ENCODE measurements around the gene CTIF.
A peak's percentile ranks its signal among the peaks of the same experiment; 100 is the strongest.

The CTIF gene

DNA sequence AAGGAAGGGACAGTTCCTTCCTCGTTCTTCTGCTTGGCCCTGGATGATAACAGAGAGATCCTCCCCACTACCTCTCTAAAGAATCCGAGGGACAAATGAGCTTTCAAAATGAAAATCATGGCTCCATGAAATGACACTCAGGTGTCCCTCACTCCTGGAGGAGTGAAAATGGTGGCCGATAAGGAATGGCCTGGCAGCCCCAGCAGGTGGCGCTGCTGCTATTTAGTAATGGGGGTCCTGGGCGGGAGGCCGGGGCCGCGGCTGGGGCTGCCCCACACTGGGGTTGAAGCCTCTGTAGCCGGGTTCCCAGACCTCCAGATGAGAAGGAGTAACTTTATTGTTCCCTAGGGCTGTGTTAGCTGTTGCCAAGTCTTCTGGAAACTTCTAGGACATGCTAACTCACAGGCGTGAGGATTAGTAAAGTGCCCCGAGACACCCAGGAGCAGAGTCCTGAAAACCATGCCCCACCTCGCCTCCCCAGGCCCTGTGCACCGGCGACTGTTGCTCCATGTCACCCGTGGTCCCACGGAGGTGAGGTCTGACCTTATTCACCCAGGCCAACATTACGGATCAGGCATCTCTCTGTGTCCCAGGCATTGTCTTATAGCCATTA, 138.0 kb downstream of the CTIF start:
- Histone ChIP-seq H3K4me1 (peaks cover 3% of the 10 kb centered on the region; the same call in 1 of the 2 replicates), H3K9me3 (no peaks in the 10 kb centered on the region), H3K36me3 (no peaks in the 10 kb centered on the region), H3K4me3 (ENCODE audit: low read depth, low read length) (no peak overlapping the region), H3K27me3 (no peaks in the 10 kb centered on the region)
- TF ChIP-seq, protein P1, sequence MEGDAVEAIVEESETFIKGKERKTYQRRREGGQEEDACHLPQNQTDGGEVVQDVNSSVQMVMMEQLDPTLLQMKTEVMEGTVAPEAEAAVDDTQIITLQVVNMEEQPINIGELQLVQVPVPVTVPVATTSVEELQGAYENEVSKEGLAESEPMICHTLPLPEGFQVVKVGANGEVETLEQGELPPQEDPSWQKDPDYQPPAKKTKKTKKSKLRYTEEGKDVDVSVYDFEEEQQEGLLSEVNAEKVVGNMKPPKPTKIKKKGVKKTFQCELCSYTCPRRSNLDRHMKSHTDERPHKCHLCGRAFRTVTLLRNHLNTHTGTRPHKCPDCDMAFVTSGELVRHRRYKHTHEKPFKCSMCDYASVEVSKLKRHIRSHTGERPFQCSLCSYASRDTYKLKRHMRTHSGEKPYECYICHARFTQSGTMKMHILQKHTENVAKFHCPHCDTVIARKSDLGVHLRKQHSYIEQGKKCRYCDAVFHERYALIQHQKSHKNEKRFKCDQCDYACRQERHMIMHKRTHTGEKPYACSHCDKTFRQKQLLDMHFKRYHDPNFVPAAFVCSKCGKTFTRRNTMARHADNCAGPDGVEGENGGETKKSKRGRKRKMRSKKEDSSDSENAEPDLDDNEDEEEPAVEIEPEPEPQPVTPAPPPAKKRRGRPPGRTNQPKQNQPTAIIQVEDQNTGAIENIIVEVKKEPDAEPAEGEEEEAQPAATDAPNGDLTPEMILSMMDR (IDR thresholded peaks at IDR 0.05; ENCODE audit: low read depth, low read length): peak; percentile 65
- peak; percentile 79 for DNase-seq

DNA sequence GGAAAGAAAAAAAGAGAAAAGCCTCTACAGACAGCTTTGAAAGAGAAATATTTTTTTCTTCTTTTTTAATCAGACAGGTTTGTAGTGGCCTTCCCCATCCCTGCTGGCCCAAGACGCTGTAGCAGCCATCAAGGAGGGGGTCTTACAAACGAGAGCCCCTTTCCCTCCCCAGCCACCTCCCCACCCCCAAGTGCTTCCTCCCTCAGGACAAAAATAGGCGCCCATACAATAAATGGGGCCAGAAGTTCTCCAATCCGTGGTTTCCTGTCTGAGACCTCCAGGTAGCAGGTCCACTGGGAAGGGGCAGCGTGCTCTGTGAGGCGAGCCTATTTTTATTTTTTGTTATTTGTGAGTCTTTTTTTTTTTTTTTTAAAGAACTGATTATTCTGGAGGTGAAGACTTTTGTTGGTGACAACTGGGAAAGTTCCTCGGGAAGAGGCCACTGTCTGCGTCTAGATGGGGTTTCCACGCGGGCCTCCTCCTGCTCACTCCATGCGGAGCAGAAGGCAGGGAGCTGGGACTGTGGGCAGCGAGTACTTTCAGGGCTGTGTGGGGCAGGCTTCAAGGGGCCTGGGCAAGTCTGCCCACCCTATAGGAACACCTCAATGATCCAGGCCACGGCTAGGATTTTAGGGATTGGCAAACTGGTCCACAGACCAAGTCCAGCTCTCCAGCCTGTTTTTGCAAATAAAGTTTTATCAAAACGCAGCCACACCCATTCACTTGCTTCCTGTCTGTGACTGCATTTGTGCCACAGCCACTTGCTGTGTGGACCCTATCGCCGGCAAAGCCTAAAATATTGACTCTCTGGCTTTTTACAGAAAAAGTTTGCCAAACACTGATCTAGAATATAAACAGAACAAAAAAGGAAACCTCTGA, 139.6 kb downstream of the CTIF start:
- TF ChIP-seq, protein P1 (IDR thresholded peaks at IDR 0.05; ENCODE audit: low read depth, low read length): no peak
- H3K4me1 ChIP-seq: peaks cover 3% of the 10 kb centered on the region; the same call in 1 of the 2 replicates
- no peaks in the 10 kb centered on the region for H3K36me3 ChIP-seq
- no peaks in the 10 kb centered on the region for H3K27me3 ChIP-seq
- H3K9me3 ChIP-seq: no peaks in the 10 kb centered on the region
- H3K4me3 ChIP-seq (ENCODE audit: low read depth, low read length): no peak overlapping the region
- DNase-seq: no peak

DNA sequence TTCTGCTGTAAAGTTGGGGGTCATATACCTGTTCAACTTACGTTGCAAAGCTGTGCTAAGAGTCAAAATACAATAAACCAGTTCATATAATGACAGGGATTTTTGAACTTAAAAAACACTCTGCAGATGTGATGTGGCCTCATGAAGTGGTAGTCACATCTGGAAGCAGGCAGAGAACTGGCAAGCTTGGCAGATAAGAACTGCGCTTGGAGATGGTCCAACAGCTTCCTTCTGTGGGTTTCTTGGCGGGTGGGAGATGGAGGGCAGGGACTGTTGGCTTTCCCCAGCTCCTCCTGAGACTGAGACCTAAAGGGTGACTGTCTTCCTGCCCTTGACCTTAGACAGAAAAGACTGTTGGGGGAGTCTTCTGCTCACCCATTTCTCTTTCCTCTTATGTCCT, 140.4 kb downstream of the CTIF start:
- no peak overlapping the region for H3K4me3 ChIP-seq (ENCODE audit: low read depth, low read length)
- H3K36me3 ChIP-seq: no peaks in the 10 kb centered on the region
- TF ChIP-seq, protein P1 (IDR thresholded peaks at IDR 0.05; ENCODE audit: low read depth, low read length): no peak
- H3K9me3 ChIP-seq: no peaks in the 10 kb centered on the region
- H3K27me3 ChIP-seq: no peaks in the 10 kb centered on the region
- peaks cover 3% of the 10 kb centered on the region; the same call in 1 of the 2 replicates for H3K4me1 ChIP-seq
- DNase-seq: no peak

DNA sequence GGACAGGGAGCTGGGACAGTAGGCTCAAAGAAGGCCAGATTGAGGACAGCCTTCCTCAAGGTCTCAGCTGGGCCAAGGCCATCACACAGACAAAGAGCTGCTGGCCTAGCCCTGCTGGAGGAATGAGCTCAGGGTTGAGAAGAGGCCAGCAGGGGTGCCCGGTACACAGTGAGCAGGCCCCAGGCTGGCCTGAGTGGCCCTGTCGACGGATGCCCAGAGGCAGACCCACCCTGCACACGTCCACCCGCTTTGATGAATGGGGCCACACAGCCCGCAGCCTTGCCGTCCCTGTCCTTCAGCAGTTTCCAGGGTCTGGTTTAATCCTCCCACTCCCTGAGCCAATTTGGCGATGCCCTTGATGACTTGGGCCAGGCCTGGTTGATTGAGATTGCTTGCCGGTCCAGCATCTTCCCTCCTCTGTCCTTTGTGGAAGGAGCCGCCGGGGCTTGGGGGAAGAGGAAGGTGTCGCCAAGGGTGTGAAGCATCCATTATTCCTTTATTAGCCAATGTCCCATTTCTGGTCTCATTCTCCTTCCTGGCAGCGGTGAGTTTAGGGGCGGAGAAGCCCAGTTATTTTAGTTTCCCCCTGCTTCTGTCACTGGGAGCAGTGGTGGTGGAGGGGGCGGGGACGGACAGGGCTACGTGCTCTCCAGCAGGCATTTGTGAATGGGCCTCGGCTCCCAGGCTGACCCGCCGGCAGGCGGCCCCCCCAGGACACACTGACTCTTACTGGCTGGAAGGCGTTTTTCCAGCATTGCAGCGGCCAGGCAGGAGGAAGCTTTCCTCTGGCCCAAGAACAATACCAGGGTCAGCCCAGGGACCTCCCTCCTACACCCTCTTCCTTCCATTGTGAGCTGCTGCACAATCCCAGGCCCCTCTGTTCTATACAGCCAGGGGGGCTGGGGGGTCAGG, 141.8 kb downstream of the CTIF start:
- TF ChIP-seq, protein P1 (IDR thresholded peaks at IDR 0.05; ENCODE audit: low read depth, low read length): no peak
- Histone ChIP-seq H3K27me3 (no peaks in the 10 kb centered on the region), H3K4me3 (ENCODE audit: low read depth, low read length) (no peak overlapping the region), H3K9me3 (no peaks in the 10 kb centered on the region), H3K4me1 (peaks cover under 1% of the 10 kb centered on the region; the same call in 1 of the 2 replicates), H3K36me3 (no peaks in the 10 kb centered on the region)
- DNase-seq: no peak

DNA sequence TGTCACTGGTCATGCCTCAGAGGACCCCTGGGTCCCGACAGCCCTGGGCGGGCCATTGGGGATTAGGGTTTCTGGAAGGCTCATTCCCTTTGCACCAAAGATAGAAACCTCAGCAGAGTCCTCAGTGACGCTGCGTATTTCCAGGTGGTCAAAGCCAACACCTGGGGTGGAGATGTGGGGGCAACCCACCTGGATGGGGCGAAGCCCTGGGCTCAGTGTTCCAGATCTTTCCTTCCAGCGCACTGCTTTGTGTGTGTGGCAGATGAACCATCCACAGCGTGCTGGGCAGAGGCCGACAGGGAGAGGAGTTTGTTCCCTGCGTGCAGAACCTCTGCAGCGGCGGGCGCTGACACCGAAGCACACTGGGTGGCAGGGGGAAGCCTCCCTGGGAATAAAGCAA, 143.9 kb downstream of the CTIF start:
- H3K36me3 ChIP-seq: no peaks in the 10 kb centered on the region
- H3K4me1 ChIP-seq: no peaks in the 10 kb centered on the region
- TF ChIP-seq, protein P1 (IDR thresholded peaks at IDR 0.05; ENCODE audit: low read depth, low read length): no peak
- H3K9me3 ChIP-seq: no peaks in the 10 kb centered on the region
- H3K4me3 ChIP-seq (ENCODE audit: low read depth, low read length): no peak overlapping the region
- DNase-seq: no peak
- no peaks in the 10 kb centered on the region for H3K27me3 ChIP-seq

Measured in BE2C (cell line).